NCI-H748 (cell line): Measurements from ENCODE around the gene PPP1R27.

Experiments used
- DNase-seq: peaks from one replicate; lab custom pipeline; 2025; ENCODE audit not compliant: unreplicated experiment; lab: John Stamatoyannopoulos, UW

PPP1R27 gene

GRCh38 chr17:81834831-81835267 lies at the start of gene PPP1R27:
Gene PPP1R27, minus strand, starts transcription at chr17:81835050. Its CDS starts 97 bp downstream, at chr17:81834953.
- DNase-seq = no peak

- DNase-seq = no peak
Measured at GRCh38 chr17:81884520-81884919, 49.7 kb upstream of the PPP1R27 start.

DNA sequence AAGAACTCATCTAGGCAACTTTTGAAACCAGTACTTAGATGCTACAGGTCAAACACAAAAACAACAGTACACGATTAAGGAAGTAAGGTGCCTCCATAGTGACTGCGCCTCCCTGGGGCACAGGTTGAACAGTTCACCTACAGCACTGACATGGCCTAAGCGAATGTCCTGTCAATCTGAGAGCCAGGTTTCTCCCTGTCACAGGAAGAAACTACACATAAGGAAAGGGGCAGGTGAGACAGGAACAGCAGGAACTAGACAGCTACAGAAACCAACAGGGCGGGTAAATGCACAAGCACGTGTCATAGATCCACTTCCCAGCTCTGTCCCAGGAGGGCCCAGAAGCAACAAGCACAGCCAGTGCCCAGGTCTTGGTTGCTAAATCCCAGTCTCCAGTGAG lies 44.3 kb upstream of the PPP1R27 start:
- DNase-seq = no peak

DNA sequence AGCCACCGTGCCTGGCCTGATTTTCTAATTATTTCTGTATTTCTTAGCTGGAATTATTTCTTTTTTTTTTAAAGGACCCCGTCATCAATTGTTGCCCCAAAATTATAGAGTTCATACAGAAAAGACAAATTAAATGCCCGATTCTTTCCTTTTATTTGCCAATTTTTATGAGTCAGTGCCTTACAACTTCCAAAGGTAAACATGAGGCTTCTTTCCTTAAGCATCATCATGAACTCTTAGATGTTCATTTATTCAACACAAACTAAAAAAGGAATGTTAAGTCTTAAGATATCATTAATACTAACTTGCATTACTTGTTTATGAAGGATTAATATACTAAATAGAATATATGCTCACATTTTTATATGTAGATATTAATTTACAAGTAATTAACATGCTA lies 43.4 kb upstream of the PPP1R27 start:
- DNase-seq = no peak

DNA sequence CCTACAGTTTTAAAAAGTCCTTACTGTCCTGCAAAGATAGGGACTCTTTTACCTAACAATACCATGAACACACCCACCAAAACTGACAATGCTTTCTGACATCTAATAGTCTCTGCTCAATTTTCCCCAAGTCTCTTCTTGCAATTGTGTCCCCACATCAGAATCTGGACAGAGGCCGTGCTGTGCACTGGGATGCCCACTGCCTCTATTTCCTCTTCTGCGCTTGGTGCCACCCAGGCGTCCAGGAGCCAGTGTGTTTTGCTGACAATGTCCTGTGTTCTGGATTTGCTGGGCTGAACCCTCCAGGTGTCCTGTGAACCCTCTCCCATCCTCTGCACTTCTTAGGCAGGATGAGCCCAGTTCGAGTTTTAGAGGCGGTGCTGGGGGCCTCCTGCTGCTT lies 42.7 kb upstream of the PPP1R27 start:
- no peak for DNase-seq

- peak; percentile 90 for DNase-seq
Measured at GRCh38 chr17:81871387-81872230, 36.8 kb upstream of the PPP1R27 start.

DNA sequence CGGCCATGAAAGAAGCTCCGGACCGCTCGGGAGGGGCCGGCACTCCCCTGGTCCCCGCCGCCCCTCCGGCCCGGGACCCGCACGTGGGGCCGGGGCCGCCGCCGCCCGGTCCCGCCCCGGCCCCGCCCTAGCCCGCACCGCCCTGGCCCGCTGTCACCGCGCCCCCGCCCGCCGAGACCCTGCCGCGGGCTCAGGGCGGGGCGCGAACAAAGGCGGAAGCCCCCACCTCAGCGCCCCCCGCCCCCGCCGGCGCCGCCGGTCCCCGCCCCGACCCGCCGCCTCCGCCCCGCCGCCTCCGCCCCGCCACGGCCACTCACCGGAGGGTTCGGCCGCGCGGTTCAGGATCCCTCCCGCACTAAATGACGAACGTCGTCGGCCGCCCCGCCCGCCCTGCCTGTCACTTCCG lies 36.1 kb upstream of the PPP1R27 start, which contains the start of gene ARHGDIA:
Gene ARHGDIA (minus strand): TSS at position 357 of the 406 bp plus-strand sequence. CDS start 1,407 bp downstream, outside the sequence.
- no peak for DNase-seq

DNA sequence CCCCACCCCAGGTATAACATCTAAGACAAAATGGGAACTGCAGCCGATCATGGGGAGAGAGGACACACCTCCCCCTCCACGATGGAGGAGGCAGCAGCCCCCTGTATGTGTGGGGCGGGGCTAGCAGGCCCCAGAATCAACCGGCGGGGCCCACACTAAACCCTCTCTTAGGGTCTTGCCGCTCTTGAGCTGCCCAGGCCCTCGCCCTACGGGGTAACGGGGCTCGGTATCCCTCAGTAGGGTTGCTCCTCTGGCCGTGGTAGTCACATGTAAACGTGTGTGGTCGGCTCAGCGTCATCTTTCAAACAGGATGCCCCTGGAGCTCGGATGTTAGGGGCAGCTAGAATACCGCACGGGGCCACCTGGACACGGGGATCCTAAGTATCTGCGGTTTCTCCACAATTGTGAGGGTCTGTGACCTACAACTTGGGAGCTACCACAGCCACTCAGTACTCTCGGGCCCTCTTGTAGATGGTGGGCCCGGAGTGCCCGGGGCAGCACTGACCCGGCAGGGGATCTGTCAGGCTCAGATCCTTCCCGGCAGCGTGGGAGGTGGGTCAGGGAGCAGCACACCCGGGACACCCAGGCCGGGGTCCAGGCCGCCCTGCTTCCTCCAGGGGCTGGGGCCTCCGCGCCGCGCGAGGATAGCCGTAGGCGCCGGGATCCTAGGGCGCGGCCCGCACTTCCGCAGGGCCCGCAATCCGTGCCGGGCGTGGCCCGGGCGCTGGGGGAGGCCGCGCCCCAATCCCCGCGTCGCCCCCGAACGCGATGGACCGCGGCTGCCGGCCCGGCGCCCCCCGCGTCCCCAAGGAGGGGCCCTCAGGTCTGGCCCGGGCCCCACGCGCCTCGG lies 35.5 kb upstream of the PPP1R27 start:
- DNase-seq = peak; percentile 39

- no peak for DNase-seq
Measured at GRCh38 chr17:81869221-81870130, 34.6 kb upstream of the PPP1R27 start.

GRCh38 chr17:81868674-81869220 lies 33.9 kb upstream of the PPP1R27 start:
- DNase-seq = no peak

GRCh38 chr17:81867991-81868673 lies 33.3 kb upstream of the PPP1R27 start:
- no peak for DNase-seq

DNA sequence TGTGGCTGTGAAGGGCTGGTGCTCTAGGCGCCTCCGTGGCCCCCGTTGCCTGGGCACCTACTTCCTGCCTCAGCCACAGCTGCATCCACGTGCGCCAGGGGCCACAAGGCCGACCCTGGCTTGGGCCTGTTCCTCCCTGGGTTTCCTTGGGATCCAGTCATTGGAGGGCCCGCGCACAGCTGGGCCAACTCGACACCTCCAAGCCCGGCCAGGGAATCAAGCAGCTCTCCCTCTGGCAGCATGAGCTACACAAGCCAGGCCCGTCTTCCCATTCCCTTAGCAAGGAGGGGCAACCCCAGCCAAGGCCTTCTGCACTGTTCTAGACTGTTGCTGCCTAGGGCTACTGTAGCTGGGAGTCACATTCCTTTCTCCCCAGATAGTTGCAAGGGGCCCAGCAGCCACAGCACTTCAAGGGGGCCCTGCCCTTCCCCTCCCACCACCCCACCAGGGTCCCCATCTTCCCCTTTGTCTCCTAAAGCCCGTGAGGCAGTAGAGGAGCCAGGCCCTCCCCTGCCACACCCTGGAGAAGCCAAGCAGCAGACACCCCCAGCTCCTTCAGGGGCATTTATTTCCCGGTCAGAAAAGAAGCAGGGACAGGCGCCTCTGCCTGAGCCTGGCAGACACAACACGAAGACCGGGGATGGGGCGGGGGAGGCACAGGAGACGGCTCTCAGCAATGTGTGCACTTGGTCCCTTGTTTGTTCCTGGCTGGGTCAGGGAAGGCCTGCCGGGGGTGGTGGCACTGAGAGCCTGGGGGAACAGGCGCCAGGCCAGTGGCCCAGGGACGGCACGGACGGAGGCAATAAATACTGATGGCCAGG lies 32.5 kb upstream of the PPP1R27 start:
- DNase-seq = peak; percentile 33

DNA sequence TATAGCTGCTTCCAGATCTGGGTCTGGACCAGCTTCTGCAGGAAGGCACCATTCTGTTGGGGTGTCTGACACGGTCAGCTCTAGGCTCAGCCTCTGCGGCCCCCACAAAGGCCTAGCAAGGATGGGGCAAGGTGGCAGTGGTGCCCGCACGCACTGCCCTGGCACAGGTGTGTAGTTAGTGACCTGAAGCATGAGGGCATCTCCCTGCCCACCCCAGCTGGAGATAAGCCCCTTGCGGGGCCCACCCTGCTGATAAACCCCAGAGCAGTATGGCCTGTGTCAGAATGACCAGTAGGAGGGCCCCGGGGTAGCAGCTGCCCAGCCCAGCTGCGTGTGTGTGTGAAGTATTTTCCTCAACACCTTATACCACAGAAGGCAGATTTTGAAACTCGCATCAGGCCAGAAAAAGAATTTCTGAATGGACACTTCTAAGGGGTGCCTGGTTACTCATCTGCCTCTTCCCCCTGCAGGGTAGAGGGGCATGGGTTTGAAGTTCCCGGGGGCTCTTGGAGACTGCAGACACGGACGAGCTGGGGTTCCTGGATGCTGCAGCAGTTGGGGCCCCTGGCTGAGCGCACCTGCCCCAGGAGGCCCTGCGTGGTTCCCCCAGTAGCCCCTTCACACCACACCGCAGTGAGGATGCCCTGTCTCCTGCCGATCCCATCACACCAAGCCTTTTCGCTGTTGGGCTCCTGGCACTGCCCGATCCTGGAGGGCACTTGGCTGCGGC lies 31.8 kb upstream of the PPP1R27 start:
- DNase-seq = no peak

DNA sequence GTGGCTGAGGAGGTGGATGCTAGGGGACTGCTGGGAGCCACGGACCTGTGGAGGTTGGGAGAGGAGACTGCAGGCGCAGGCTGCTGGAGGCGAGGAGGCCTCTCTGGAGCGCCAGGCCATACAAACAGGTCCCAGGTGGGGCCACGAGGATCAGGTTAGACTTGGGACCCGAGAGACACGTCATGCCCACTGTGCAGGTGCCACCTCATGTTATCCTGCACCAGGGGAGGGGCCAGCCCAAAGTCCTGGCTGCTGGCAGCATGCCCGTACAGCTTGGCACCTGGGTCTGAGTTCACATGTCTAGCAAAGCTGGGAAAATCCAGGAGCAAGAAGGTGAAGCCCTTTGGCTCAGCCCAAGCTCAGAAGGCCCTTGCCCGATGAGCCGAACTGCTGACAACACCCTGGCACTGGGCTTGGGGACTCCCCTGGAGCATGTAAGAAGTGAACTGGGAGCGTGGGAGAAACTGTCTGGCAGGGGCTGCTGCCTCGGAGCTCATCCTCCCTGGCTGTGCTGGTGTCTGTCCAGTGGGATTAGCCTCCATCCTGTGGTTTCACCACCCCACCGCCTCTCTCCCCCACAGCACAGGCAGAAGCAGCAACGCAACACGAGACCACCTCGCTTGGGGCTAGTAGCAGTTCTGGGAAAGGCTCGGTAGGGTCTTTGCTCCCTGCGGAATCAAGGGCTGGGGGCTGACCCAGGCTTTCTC lies 31.0 kb upstream of the PPP1R27 start:
- DNase-seq = no peak

GRCh38 chr17:81865358-81865732 lies 30.5 kb upstream of the PPP1R27 start:
- DNase-seq = no peak

GRCh38 chr17:81863833-81864768 lies 29.3 kb upstream of the PPP1R27 start:
- DNase-seq = no peak
